K562 (cell line): ENCODE measurements around the gene ADGRG4. TPM values are rescaled to one million over a fixed set of nuclear protein-coding genes. Genes with fewer than 3 reads are reported as not detected.

Source experiments
- ATAC-seq: fragments of 200-7000 bp; cut with Tn5 transposase; 3 replicates; pipeline ENCODE4 v1.9.1; 2020; ENCODE audit warnings: moderate library complexity
- BruUV-seq: library from RNA; stranded (reverse); fragments of 400-500 nt; replicated peaks from 2 replicates; lab custom pipeline; 2021; lab: Mats Ljungman, UMichigan
- CTCF ChIA-PET: fragments of 300-600 bp; formaldehyde crosslinking; extraction: SDS; loops from one replicate; lab custom pipeline; 2021; ENCODE audit warnings: low intra/inter-chr PET ratio; lab: Yijun Ruan, JAX
- POLR2A ChIA-PET: fragments of 300-600, 350-650 bp; sonication (Branson Sonifier 250); formaldehyde crosslinking; extraction: SDS; loops from one replicate; lab custom pipeline; 2021; ENCODE audit warnings: antibody characterized with exemption, inconsistent platforms; lab: Yijun Ruan, JAX
- DNase-seq, 4 experiments: peaks; one replicate each; pipeline versions ENCODE4 v3.0.0 to v3.0.0-alpha.2; 2011 to 2018; ENCODE audit warnings: low spot score in 3 of 4, mixed read lengths in 3 of 4; ENCODE audit errors: extremely low read depth in 1 of 4
- FAIRE-seq: peaks from 2 replicates; lab custom pipeline; 2011; peaks lifted over from hg19 to GRCh38; lab: Jason Lieb, UNC
- H2AFZ ChIP-seq: 2 replicates; pipeline ENCODE4 v1.6.0; 2011; ENCODE audit warnings: low read depth, low read length, control low read depth, inconsistent platforms
- H3K27ac ChIP-seq: fragments of 200-600 bp; 3 replicates; pipeline ENCODE4 v1.8.0; 2011; ENCODE audit warnings: low read depth, mild to moderate bottlenecking, control low read depth, inconsistent platforms, low read length, moderate library complexity, mixed read lengths; ENCODE audit errors: extremely low read depth
- H3K27me3 ChIP-seq, 2 experiments: fragments of 300-600 bp in 1 of 2; 2 replicates in 1 of 2; 3 replicates in 1 of 2; pipeline versions ENCODE4 v1.6.0 to v1.8.0; 2011; ENCODE audit warnings: inconsistent platforms in 2 of 2, low read length in 2 of 2, mild to moderate bottlenecking in 1 of 2, mixed read lengths in 1 of 2, moderate library complexity in 1 of 2; ENCODE audit not compliant: control insufficient read depth in 2 of 2, insufficient read depth in 2 of 2
- H3K36me3 ChIP-seq: fragments of 300-600 bp; 3 replicates; pipeline ENCODE4 v1.8.0; 2011; ENCODE audit warnings: mild to moderate bottlenecking, low read length, inconsistent platforms; ENCODE audit not compliant: control insufficient read depth, insufficient read depth
- H3K4me1 ChIP-seq, 2 experiments: fragments of 200-600 bp in 1 of 2; replicated peaks in 1 of 2; 2 replicates in 1 of 2; 3 replicates in 1 of 2; pipeline versions ENCODE4 v1.5.1 to v1.8.0; 2011; ENCODE audit warnings: inconsistent platforms in 2 of 2, low read length in 2 of 2, mild to moderate bottlenecking in 1 of 2, mixed read lengths in 1 of 2, moderate library complexity in 1 of 2; ENCODE audit not compliant: control insufficient read depth in 2 of 2, insufficient read depth in 2 of 2
- H3K4me2 ChIP-seq: 2 replicates; pipeline ENCODE4 v1.6.1; 2011; ENCODE audit warnings: low read length, control low read depth, inconsistent platforms, mixed read lengths; ENCODE audit not compliant: insufficient read depth
- H3K4me3 ChIP-seq: fragments of 200-600 bp; sonication (generic), shearing (Covaris generic); 2 replicates; pipeline ENCODE4 v1.5.1; 2016; ENCODE audit warnings: control low read depth, inconsistent platforms
- H3K79me2 ChIP-seq: fragments of 200-600 bp; 3 replicates; pipeline ENCODE4 v1.8.0; 2011; ENCODE audit warnings: low read length, inconsistent platforms; ENCODE audit not compliant: control insufficient read depth, insufficient read depth
- H3K9ac ChIP-seq, 2 experiments: 2 replicates each; pipeline versions ENCODE4 v1.6.0 to v1.6.1; 2011; ENCODE audit warnings: low read depth in 2 of 2, low read length in 2 of 2, control low read depth in 1 of 2, inconsistent platforms in 1 of 2, mild to moderate bottlenecking in 1 of 2, mixed read lengths in 1 of 2; ENCODE audit not compliant: insufficient read depth in 1 of 2
- H3K9me1 ChIP-seq: one replicate; pipeline ENCODE4 v1.6.0; 2011; ENCODE audit warnings: inconsistent platforms, mild to moderate bottlenecking, low read length, moderate library complexity; ENCODE audit not compliant: control insufficient read depth, insufficient read depth
- H3K9me3 ChIP-seq: replicated peaks from 2 replicates; pipeline ENCODE4 v1.5.1; 2011; ENCODE audit warnings: low read depth, low read length, inconsistent platforms; ENCODE audit not compliant: control insufficient read depth, insufficient read depth
- H4K20me1 ChIP-seq: replicated peaks from 2 replicates; pipeline ENCODE4 v1.6.1; 2011; ENCODE audit warnings: low read length, inconsistent platforms, mixed read lengths; ENCODE audit not compliant: control insufficient read depth, insufficient read depth
- COPS2 ChIP-seq: fragments of 450-650 bp; conservative IDR thresholded peaks from 2 replicates; pipeline ENCODE4 v1.6.1; 2016; ENCODE audit warnings: mild to moderate bottlenecking, moderate library complexity
- CTCF ChIP-seq, 3 experiments: IDR thresholded peaks in 2 of 3; conservative IDR thresholded peaks in 1 of 3; 2 replicates each; pipeline ENCODE4 v1.5.1; 2011 to 2012; ENCODE audit warnings: low read length in 3 of 3, mild to moderate bottlenecking in 3 of 3, control low read depth in 2 of 3, improper control_type of control experiment in 1 of 3, inconsistent platforms in 1 of 3, low read depth in 1 of 3, mixed read lengths in 1 of 3, moderate library complexity in 1 of 3; ENCODE audit not compliant: insufficient read depth in 2 of 3
- DACH1 ChIP-seq: fragments of 450-650 bp; IDR thresholded peaks from 2 replicates; pipeline ENCODE4 v1.6.1; 2018; ENCODE audit not compliant: partially characterized antibody
- DDX20 ChIP-seq: fragments of 450-650 bp; IDR thresholded peaks from 2 replicates; pipeline ENCODE4 v1.6.1; 2016; ENCODE audit warnings: missing genetic modification characterization, low read depth, mild to moderate bottlenecking, missing compliant biosample characterization, moderate library complexity
- FOXK1 ChIP-seq: sonication (generic); formaldehyde crosslinking; IDR thresholded peaks from 2 replicates; pipeline ENCODE4 v1.8.0; 2022; ENCODE audit warnings: missing genetic modification reagents, mild to moderate bottlenecking, borderline replicate concordance
- HLTF ChIP-seq: fragments of 450-650 bp; IDR thresholded peaks from 2 replicates; pipeline ENCODE4 v1.6.1; 2016
- KDM2B ChIP-seq: fragments of 250-450 bp; sonication (Bioruptor Pico); IDR thresholded peaks from 2 replicates; pipeline ENCODE4 v1.8.0; 2021; ENCODE audit warnings: mild to moderate bottlenecking, moderate library complexity
- NELFE ChIP-seq: IDR thresholded peaks from 2 replicates; pipeline ENCODE4 v1.6.1; 2011; ENCODE audit warnings: mild to moderate bottlenecking; ENCODE audit not compliant: insufficient read depth, insufficient read length
- NUFIP1 ChIP-seq: fragments of 450-650 bp; IDR thresholded peaks from 2 replicates; pipeline ENCODE4 v1.6.1; 2018; ENCODE audit not compliant: partially characterized antibody
- PPARD ChIP-seq: fragments of 250-450 bp; sonication (Bioruptor Pico); IDR thresholded peaks from 2 replicates; pipeline ENCODE4 v1.8.0; 2022; ENCODE audit warnings: inconsistent platforms, mild to moderate bottlenecking, moderate library complexity
- SIX5 ChIP-seq, 2 experiments: IDR thresholded peaks; 2 replicates each; pipeline ENCODE4 v1.6.1; 2011; ENCODE audit warnings: low read length in 2 of 2, borderline replicate concordance in 1 of 2, low read depth in 1 of 2, mild to moderate bottlenecking in 1 of 2, moderate library complexity in 1 of 2; ENCODE audit not compliant: insufficient read depth in 1 of 2
- SMAD1 ChIP-seq: fragments of 150-350 bp; IDR thresholded peaks from 2 replicates; pipeline ENCODE4 v1.6.1; 2014; ENCODE audit warnings: low read length, low read depth; ENCODE audit not compliant: partially characterized antibody
- YY1 ChIP-seq, 3 experiments: IDR thresholded peaks; 2 replicates each; pipeline ENCODE4 v1.6.1; 2011; ENCODE audit warnings: low read length in 2 of 3, mild to moderate bottlenecking in 2 of 3, moderate library complexity in 2 of 3, borderline replicate concordance in 1 of 3, control low read depth in 1 of 3, low read depth in 1 of 3; ENCODE audit not compliant: insufficient read depth in 3 of 3, insufficient replicate concordance in 2 of 3, control insufficient read depth in 1 of 3, insufficient read length in 1 of 3; ENCODE audit errors: extremely low read depth in 1 of 3
- ZNF232 ChIP-seq: sonication (generic); formaldehyde crosslinking; IDR thresholded peaks from 2 replicates; pipeline ENCODE4 v1.8.0; 2022; ENCODE audit warnings: mild to moderate bottlenecking, missing genetic modification reagents
- ZNF274 ChIP-seq: IDR thresholded peaks from 2 replicates; pipeline ENCODE4 v1.6.1; 2011; ENCODE audit warnings: low read depth, mild to moderate bottlenecking, low read length, moderate library complexity, borderline replicate concordance
- ZNF324 ChIP-seq: fragments of 250-450 bp; sonication (Bioruptor Pico); IDR thresholded peaks from 2 replicates; pipeline ENCODE4 v1.4.0; 2020; ENCODE audit warnings: mild to moderate bottlenecking
- ZNF780A ChIP-seq: fragments of 250-450 bp; sonication (Bioruptor Pico); IDR thresholded peaks from 2 replicates; pipeline ENCODE4 v1.5.0; 2021; ENCODE audit warnings: mild to moderate bottlenecking
- WGBS: fragments of 100-300 bp; shearing (Covaris generic); methylation state at CpG from one replicate; pipeline ENCODE4 v1.1.6; 2016; ENCODE audit warnings: low coverage, mixed read lengths; ENCODE audit not compliant: insufficient coverage; ENCODE audit errors: missing lambda C conversion rate; 5-methylcytosine and 5-hydroxymethylcytosine counted together
- in situ Hi-C: fragments of 300-500 bp; cut with MboI; formaldehyde crosslinking; loops from 4 replicates; pipeline ENCODE4 v1.15.0; 2018; ENCODE audit warnings: inconsistent platforms, mixed read lengths
- intact Hi-C: fragments of 100-400 bp; cut with micrococcal nuclease; formaldehyde crosslinking; loops from 2 replicates; pipeline ENCODE4 v1.14.2; 2022
- polyA plus RNA-seq, 8 experiments: library from polyadenylated mRNA; depleted of rRNA in 4 of 8; stranded (reverse) in 5 of 8; unstranded in 3 of 8; fragments of >200 nt; fragmentation: Nextera tagmentation in 2 of 8; fragmentation: Illumina TruSeq in 1 of 8; extraction: Ambion mirVana in 2 of 8; extraction: Trizol in 1 of 8; gene quantifications; 2 replicates each; pipeline versions ENCODE4 v1.2.1 to v1.2.3, GENCODE V29; 2011 to 2014; ENCODE audit warnings: inconsistent platforms in 1 of 8, missing spikeins in 1 of 8
- total RNA-seq, 7 experiments: library from RNA; depleted of rRNA in 6 of 7; stranded (reverse); fragments of >200 nt in 6 of 7; fragmentation: Illumina TruSeq in 2 of 7; extraction: Trizol in 2 of 7; gene quantifications; 2 replicates each; pipeline versions ENCODE4 v1.2.1 to v1.2.3, GENCODE V29; 2011 to 2021; ENCODE audit warnings: low replicate concordance in 1 of 7
- TF ChIP-seq, protein P1 (sequence below): fragments of 450-650 bp; IDR thresholded peaks from 2 replicates; pipeline ENCODE4 v1.6.1; 2016; ENCODE audit warnings: missing biosample characterization, missing genetic modification characterization

The ADGRG4 gene
- total and polyA plus RNA-seq, 9 of the 15 experiments (the other 6 are each of a cell fraction or from before 2014, with no cell fraction given), result not detected

DNA sequence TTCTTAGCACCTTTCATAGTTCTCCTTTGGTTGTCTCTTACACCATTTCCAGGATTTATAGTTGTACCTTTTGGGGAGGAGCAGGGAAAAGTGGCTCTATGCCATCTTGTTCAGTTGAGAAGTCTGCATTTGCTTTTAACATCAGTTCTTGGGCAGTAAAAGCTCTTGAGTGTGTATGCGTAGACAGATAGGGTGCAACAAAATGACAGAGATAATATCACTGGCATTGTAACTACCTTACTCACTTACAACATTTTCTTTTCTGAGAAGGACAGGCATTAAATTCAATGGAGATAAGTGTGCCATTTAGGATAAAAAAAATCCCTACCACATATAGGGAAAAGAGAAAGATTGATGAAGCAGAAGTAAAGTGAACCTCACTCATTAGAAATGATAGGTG, 38.9 kb downstream of the ADGRG4 start:
- no peak for TF ChIP-seq PPARD (CRISPR knock-in tag)
- no peak for TF ChIP-seq KDM2B (CRISPR knock-in tag)
- no peak for TF ChIP-seq FOXK1
- no peak for TF ChIP-seq NUFIP1
- TF ChIP-seq ZNF780A, result no peak
- no peak for TF ChIP-seq NELFE
- TF ChIP-seq DACH1, result no peak
- TF ChIP-seq SIX5 (IDR thresholded peaks at IDR 0.05; ENCODE audit: borderline replicate concordance in 1 of 2, insufficient read depth in 1 of 2, low read depth in 1 of 2, low read length in 2 of 2), result no peak
- no peak for TF ChIP-seq ZNF232 (CRISPR knock-in tag)
- no peak for TF ChIP-seq COPS2
- TF ChIP-seq CTCF (IDR thresholded peaks at IDR 0.05 in 2 of 3, conservative IDR thresholded peaks at IDR 0.05 in 1 of 3; ENCODE audit: insufficient read depth in 2 of 3, low read depth in 1 of 3, low read length in 3 of 3), result no peak
- no peak for TF ChIP-seq DDX20 (tag)
- TF ChIP-seq, protein P1, sequence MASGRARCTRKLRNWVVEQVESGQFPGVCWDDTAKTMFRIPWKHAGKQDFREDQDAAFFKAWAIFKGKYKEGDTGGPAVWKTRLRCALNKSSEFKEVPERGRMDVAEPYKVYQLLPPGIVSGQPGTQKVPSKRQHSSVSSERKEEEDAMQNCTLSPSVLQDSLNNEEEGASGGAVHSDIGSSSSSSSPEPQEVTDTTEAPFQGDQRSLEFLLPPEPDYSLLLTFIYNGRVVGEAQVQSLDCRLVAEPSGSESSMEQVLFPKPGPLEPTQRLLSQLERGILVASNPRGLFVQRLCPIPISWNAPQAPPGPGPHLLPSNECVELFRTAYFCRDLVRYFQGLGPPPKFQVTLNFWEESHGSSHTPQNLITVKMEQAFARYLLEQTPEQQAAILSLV (tag), result no peak
- TF ChIP-seq HLTF, result no peak
- no peak for TF ChIP-seq ZNF274
- TF ChIP-seq ZNF324 (CRISPR knock-in tag), result no peak
- no peak for TF ChIP-seq SMAD1
- TF ChIP-seq YY1 (IDR thresholded peaks at IDR 0.05; ENCODE audit: borderline replicate concordance in 1 of 3, control insufficient read depth in 1 of 3, extremely low read depth in 1 of 3, insufficient read depth in 3 of 3, insufficient read length in 1 of 3, insufficient replicate concordance in 2 of 3, low read depth in 1 of 3, low read length in 2 of 3), result no peak
- H3K9me1 ChIP-seq, result no peaks in the 10 kb centered on the region
- no peak overlapping the region for H3K9ac ChIP-seq
- H3K4me3 ChIP-seq, result no peak overlapping the region
- DNase-seq (no peak), ATAC-seq (no peak), FAIRE-seq (no peak)
- BruUV-seq, result no TSS peak
- no peaks in the 10 kb centered on the region for H4K20me1 ChIP-seq
- ChIA-PET CTCF (no interaction called here), POLR2A (no interaction called here)
- 0% methylated on average over 1 of the region's 1 CpG for WGBS
- H3K36me3 ChIP-seq, result no peaks in the 10 kb centered on the region
- no peaks in the 10 kb centered on the region for H3K27me3 ChIP-seq
- no peaks in the 10 kb centered on the region for H3K79me2 ChIP-seq
- H3K27ac ChIP-seq, result no peak overlapping the region
- no peak overlapping the region for H2AFZ ChIP-seq
- no peak overlapping the region for H3K4me2 ChIP-seq
- H3K9me3 ChIP-seq, result no peaks in the 10 kb centered on the region
- intact Hi-C loops (no loop called here), in situ Hi-C loops (no loop called here)
- H3K4me1 ChIP-seq, result no peaks in the 10 kb centered on the region
